SK-N-SH treated with all-trans-retinoic acid at 6 μM for 48 hours (cell line): ENCODE measurements around the gene THSD7A.

Experiments used
- ATAC-seq: fragments of 200-7000 bp; cut with Tn5 transposase; 3 replicates; pipeline ENCODE4 v1.9.1; 2020; ENCODE audit warnings: mild to moderate bottlenecking, moderate library complexity
- ARNTL ChIP-seq: fragments of 450-650 bp; formaldehyde crosslinking; IDR thresholded peaks from 2 replicates; pipeline ENCODE4 v1.5.0; 2020; ENCODE audit warnings: low read depth, mild to moderate bottlenecking, moderate library complexity, borderline replicate concordance
- BACH2 ChIP-seq: fragments of 250-450 bp; sonication (Bioruptor Pico); IDR thresholded peaks from 2 replicates; pipeline ENCODE4 v1.9.0; 2021; ENCODE audit warnings: mild to moderate bottlenecking, borderline replicate concordance
- CSRNP3 ChIP-seq: fragments of 250-450 bp; sonication (Bioruptor Pico); IDR thresholded peaks from 2 replicates; pipeline ENCODE4 v1.5.1; 2021; ENCODE audit warnings: mild to moderate bottlenecking, moderate library complexity
- ESRRG ChIP-seq: fragments of 250-450 bp; sonication (Bioruptor Pico); IDR thresholded peaks from 2 replicates; pipeline ENCODE4 v1.6.1; 2021; ENCODE audit warnings: mild to moderate bottlenecking
- GLIS3 ChIP-seq: fragments of 250-450 bp; sonication (Bioruptor Pico); IDR thresholded peaks from 2 replicates; pipeline ENCODE4 v1.5.0; 2020; ENCODE audit warnings: mild to moderate bottlenecking, moderate library complexity
- ISL1 ChIP-seq: fragments of 250-450 bp; sonication (Bioruptor Pico); IDR thresholded peaks from 2 replicates; pipeline ENCODE4 v2.1.2; 2022; ENCODE audit warnings: mild to moderate bottlenecking, moderate library complexity
- PATZ1 ChIP-seq: fragments of 250-450 bp; sonication (Bioruptor Pico); IDR thresholded peaks from 2 replicates; pipeline ENCODE4 v1.8.0; 2020; ENCODE audit warnings: mild to moderate bottlenecking, moderate library complexity, borderline replicate concordance
- POU6F1 ChIP-seq: fragments of 250-450 bp; sonication (Bioruptor Pico); IDR thresholded peaks from 2 replicates; pipeline ENCODE4 v1.8.0; 2021; ENCODE audit warnings: low read depth, mild to moderate bottlenecking, moderate library complexity, borderline replicate concordance
- PPARA ChIP-seq: fragments of 250-450 bp; sonication (Bioruptor Pico); IDR thresholded peaks from 2 replicates; pipeline ENCODE4 v1.5.0; 2020; ENCODE audit warnings: mild to moderate bottlenecking, borderline replicate concordance
- RARB ChIP-seq: fragments of 250-450 bp; sonication (Bioruptor Pico); IDR thresholded peaks from 2 replicates; pipeline ENCODE4 v1.8.0; 2021; ENCODE audit warnings: mild to moderate bottlenecking, moderate library complexity
- SNAI2 ChIP-seq: fragments of 250-450 bp; sonication (Bioruptor Pico); IDR thresholded peaks from 2 replicates; pipeline ENCODE4 v1.5.0; 2020; ENCODE audit warnings: mild to moderate bottlenecking, moderate library complexity
- TCF4 ChIP-seq: fragments of 250-450 bp; sonication (Bioruptor Pico); IDR thresholded peaks from 2 replicates; pipeline ENCODE4 v1.8.0; 2021; ENCODE audit warnings: mild to moderate bottlenecking, moderate library complexity, borderline replicate concordance
- TOX ChIP-seq: fragments of 250-450 bp; sonication (Bioruptor Pico); IDR thresholded peaks from 2 replicates; pipeline ENCODE4 v1.8.0; 2021; ENCODE audit warnings: mild to moderate bottlenecking, moderate library complexity, borderline replicate concordance
- TSHZ2 ChIP-seq: fragments of 250-450 bp; sonication (Bioruptor Pico); IDR thresholded peaks from 2 replicates; pipeline ENCODE4 v1.5.0; 2020; ENCODE audit warnings: mild to moderate bottlenecking, moderate library complexity
- ZC3H10 ChIP-seq: fragments of 250-450 bp; sonication (Bioruptor Pico); IDR thresholded peaks from 2 replicates; pipeline ENCODE4 v1.5.1; 2021; ENCODE audit warnings: mild to moderate bottlenecking, moderate library complexity
- ZFP3 ChIP-seq: fragments of 250-450 bp; sonication (Bioruptor Pico); IDR thresholded peaks from 2 replicates; pipeline ENCODE4 v1.5.0; 2020; ENCODE audit warnings: mild to moderate bottlenecking, moderate library complexity
- ZFP30 ChIP-seq: fragments of 450-650 bp; formaldehyde crosslinking; IDR thresholded peaks from 2 replicates; pipeline ENCODE4 v1.5.0; 2022; ENCODE audit warnings: mild to moderate bottlenecking, moderate library complexity
- ZNF70 ChIP-seq: fragments of 450-650 bp; formaldehyde crosslinking; IDR thresholded peaks from 2 replicates; pipeline ENCODE4 v1.5.0; 2020; ENCODE audit warnings: mild to moderate bottlenecking, moderate library complexity
- ZNF8 ChIP-seq: fragments of 450-650 bp; formaldehyde crosslinking; IDR thresholded peaks from 2 replicates; pipeline ENCODE4 v1.5.0; 2020; ENCODE audit warnings: mild to moderate bottlenecking, moderate library complexity

Gene THSD7A

GRCh38 chr7:11747715-11748485 is 84.1 kb downstream of the THSD7A start:
- no peak for TF ChIP-seq ZNF70
- no peak for TF ChIP-seq ZFP30 (CRISPR knock-in tag)
- no peak for TF ChIP-seq ESRRG (CRISPR knock-in tag)
- no peak for ATAC-seq

- no peak for ATAC-seq
- TF ChIP-seq PATZ1 (no peak), ESRRG (CRISPR knock-in tag) (no peak), TOX (no peak), SNAI2 (CRISPR knock-in tag) (no peak), ZC3H10 (CRISPR knock-in tag) (no peak), BACH2 (no peak)
These were observed 85.4 kb downstream of the THSD7A start for GRCh38 chr7:11746591-11746990.

GRCh38 chr7:11743548-11743947 is 88.5 kb downstream of the THSD7A start:
- TF ChIP-seq ZC3H10 (CRISPR knock-in tag) (no peak), ISL1 (no peak), PPARA (no peak)
- no peak for ATAC-seq

- no peak for ATAC-seq
- TF ChIP-seq PATZ1 (no peak), CSRNP3 (CRISPR knock-in tag) (no peak), RARB (CRISPR knock-in tag) (no peak), ZC3H10 (CRISPR knock-in tag) (no peak), POU6F1 (CRISPR knock-in tag) (no peak)
These were observed 89.0 kb downstream of the THSD7A start for GRCh38 chr7:11743016-11743415.

- ATAC-seq, result no peak
- TF ChIP-seq TCF4 (CRISPR knock-in tag) (0 out of 2 replicates have a peak, but pooled peaks have one; percentile 30), ISL1 (peak; percentile 65; the same call in 1 of the 2 replicates), ZNF8 (CRISPR knock-in tag) (no peak)
These were observed 89.5 kb downstream of the THSD7A start for GRCh38 chr7:11742496-11742895.

GRCh38 chr7:11737723-11738122 is 94.3 kb downstream of the THSD7A start:
- no peak for ATAC-seq
- TF ChIP-seq SNAI2 (CRISPR knock-in tag) (no peak), GLIS3 (CRISPR knock-in tag) (no peak), ARNTL (CRISPR knock-in tag) (no peak), ZFP30 (CRISPR knock-in tag) (no peak), ZFP3 (no peak), CSRNP3 (CRISPR knock-in tag) (no peak), ZC3H10 (CRISPR knock-in tag) (no peak), ZNF8 (CRISPR knock-in tag) (no peak), PPARA (no peak), ESRRG (CRISPR knock-in tag) (no peak), PATZ1 (no peak), TSHZ2 (CRISPR knock-in tag) (no peak)
